ENCODE measurements around the gene TMEM256. TPM values are rescaled to one million over a fixed set of nuclear protein-coding genes. Genes with fewer than 3 reads are reported as not detected.

TMEM256 gene
- total and polyA plus RNA-seq, 9 of the 15 experiments (the other 6 are each of a cell fraction or from before 2014, with no cell fraction given): 43.4 to 177 (median 68.5) TPM

- no peak for TF ChIP-seq TRIM25 (IDR thresholded peaks at IDR 0.05; ENCODE audit: borderline replicate concordance)
- TF ChIP-seq ZEB2 (IDR thresholded peaks at IDR 0.05): 0 out of 2 replicates have a peak, but pooled peaks have one; percentile 20
- TF ChIP-seq, protein P1, sequence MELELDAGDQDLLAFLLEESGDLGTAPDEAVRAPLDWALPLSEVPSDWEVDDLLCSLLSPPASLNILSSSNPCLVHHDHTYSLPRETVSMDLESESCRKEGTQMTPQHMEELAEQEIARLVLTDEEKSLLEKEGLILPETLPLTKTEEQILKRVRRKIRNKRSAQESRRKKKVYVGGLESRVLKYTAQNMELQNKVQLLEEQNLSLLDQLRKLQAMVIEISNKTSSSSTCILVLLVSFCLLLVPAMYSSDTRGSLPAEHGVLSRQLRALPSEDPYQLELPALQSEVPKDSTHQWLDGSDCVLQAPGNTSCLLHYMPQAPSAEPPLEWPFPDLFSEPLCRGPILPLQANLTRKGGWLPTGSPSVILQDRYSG (tag; conservative IDR thresholded peaks at IDR 0.05; ENCODE audit: low read depth): no peak
- TF ChIP-seq ZBTB5 (IDR thresholded peaks at IDR 0.05): no peak
- no peak for TF ChIP-seq TAF15 (IDR thresholded peaks at IDR 0.05; ENCODE audit: low read depth, low read length)
- no peak for TF ChIP-seq ZNF445 (CRISPR knock-in tag; IDR thresholded peaks at IDR 0.05; ENCODE audit: low read depth)
- TF ChIP-seq KDM4B (IDR thresholded peaks at IDR 0.05; ENCODE audit: borderline replicate concordance in 2 of 2, low read depth in 1 of 2): no peak
- TF ChIP-seq ZNF699 (CRISPR knock-in tag; IDR thresholded peaks at IDR 0.05; ENCODE audit: insufficient replicate concordance): no peak
- TF ChIP-seq ZNF77 (CRISPR knock-in tag; IDR thresholded peaks at IDR 0.05): no peak
- TF ChIP-seq HNRNPUL1 (IDR thresholded peaks at IDR 0.05; ENCODE audit: low read length): no peak
- no peak for TF ChIP-seq RNF2 (IDR thresholded peaks at IDR 0.05)
- TF ChIP-seq ZNF584 (CRISPR knock-in tag; IDR thresholded peaks at IDR 0.05; ENCODE audit: low read depth): no peak
- TF ChIP-seq ARHGAP35 (IDR thresholded peaks at IDR 0.05; ENCODE audit: partially characterized antibody): no peak
- TF ChIP-seq SUPT5H (IDR thresholded peaks at IDR 0.05): no peak
- TF ChIP-seq POLR3G (IDR thresholded peaks at IDR 0.05; ENCODE audit: extremely low read depth, insufficient read length, insufficient replicate concordance): no peak
- no peak for TF ChIP-seq ZBTB33 (CRISPR knock-in tag; IDR thresholded peaks at IDR 0.05)
- peak; percentile 57; the same call in 1 of the 2 replicates for TF ChIP-seq TCF3 (CRISPR knock-in tag; IDR thresholded peaks at IDR 0.05)
- TF ChIP-seq FOXA3 (CRISPR knock-in tag; conservative IDR thresholded peaks at IDR 0.05 in 1 of 2, IDR thresholded peaks at IDR 0.05 in 1 of 2): peak; percentile 74 to 87; a peak in 3 of 4 replicates
These were observed 29.5 kb downstream of the TMEM256 start (continued) for GRCh38 chr17:7374353-7374752.
